CD4-positive, alpha-beta T cell treated with Interleukin-10 for 1 hour (primary cell): ENCODE results near the gene KYNU.
"Not testable (repeated sequence)": the region's sequence is repeated elsewhere in the genome, so short reads cannot be mapped to it uniquely, and the experiment has no call there.

Source experiments
- DNase-seq: peaks from one replicate; pipeline ENCODE4 v3.0.0-alpha.2; 2020

Gene KYNU

DNA sequence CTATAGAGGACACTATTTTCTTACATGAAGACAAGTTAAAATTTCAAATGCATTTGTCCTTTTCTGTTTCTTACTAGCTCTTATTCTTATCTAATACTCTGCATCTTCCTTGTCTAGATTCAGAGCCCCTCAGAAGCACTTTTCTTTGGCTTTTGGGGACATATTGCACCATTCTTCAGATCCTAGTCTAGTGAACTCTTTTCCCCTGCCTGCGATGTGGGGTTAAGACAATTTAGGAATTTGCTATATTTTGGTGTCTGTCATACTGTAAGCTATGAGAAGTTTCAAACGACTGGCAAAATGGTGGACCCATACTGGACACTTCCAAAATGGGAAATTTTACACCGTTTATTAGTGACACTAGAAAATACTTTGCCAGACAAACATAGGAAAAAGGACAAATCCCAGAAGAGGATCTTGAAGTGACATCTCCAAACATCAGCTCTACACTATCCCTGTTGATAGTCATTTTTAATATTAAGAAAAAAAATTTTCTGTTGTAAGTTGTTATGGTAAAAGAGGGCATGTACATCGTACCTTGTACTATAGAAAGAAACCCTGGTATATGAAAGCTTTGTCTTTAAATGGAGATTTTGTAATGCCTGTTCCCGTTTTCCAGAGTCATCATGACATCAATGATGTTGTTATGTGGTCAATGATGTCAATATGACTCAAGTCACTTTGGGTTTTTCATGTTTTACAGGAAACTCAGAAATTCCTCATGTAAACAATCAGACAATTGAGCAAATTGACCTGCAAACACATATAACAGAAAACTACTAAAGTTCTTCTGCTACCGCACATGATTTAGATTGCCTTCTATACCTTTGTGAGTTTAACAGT, 4.4 kb upstream of the KYNU start:
- no peak for DNase-seq

DNA sequence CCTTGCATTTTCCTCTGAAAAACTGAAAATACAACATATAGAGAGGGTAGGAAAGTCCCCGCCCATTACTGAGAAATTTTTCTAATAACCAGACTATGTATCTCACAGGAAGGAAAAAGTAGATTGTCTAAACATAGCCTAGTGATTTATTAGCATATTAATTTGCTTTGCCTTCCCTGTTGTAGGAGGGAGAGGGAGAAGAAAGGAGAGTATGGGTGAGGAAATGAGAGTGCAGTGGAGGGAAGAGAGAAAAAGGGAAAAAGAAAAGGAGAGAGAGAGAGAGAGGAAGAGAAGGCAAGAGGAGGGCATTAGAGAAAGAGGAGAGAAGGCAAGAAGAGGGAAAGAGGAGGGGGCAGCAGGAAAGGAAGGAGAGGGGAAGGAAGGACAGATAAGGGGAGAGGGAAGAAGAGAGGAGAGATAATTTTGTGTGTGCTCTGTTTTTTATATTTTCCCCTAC, 3.6 kb upstream of the KYNU start:
- no peak for DNase-seq

DNA sequence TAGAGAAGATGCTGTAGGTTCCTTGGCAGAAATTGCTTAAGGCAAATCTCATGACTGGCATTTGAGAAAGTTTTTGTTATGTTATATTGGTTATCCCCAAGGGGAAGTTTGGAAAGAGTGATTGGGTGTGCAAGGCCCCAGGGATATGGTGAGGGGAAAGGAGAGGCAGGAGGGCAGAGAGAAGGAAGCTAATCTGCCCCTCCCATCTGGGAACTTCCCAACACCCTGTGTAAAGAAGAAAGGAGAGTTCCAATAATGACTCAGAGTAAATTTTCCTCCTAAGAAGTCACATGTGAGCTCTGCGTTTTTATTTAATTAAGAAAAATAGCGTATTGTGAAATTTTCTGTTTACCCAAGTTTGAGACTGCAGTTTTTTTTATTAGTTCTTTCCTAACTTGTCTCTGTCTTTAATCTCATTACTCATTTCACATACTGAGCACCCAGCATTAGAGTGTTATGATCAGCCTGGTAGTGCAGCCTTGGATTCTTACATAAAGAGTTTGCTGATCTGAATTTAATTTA, 3.1 kb upstream of the KYNU start:
- peak; percentile 23 for DNase-seq

DNA sequence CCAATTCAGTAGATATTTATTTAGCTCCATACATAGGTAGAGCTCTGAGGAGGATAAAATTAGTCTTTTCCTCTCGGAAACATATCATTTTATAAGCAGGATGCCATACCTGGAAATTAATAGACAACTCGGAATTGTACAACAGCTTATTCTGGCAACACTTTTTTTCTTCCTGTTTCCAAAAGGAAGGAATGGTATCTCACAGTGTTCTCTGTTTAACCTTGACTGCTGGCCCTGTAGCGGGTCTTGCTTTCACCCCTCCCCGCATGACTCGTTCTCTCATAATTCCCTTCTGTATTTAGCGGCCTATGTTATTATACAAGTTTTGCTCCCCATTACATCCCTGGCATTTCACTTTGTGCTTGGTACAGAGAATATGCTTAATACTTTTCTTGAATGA, 2.5 kb upstream of the KYNU start:
- DNase-seq: no peak

DNA sequence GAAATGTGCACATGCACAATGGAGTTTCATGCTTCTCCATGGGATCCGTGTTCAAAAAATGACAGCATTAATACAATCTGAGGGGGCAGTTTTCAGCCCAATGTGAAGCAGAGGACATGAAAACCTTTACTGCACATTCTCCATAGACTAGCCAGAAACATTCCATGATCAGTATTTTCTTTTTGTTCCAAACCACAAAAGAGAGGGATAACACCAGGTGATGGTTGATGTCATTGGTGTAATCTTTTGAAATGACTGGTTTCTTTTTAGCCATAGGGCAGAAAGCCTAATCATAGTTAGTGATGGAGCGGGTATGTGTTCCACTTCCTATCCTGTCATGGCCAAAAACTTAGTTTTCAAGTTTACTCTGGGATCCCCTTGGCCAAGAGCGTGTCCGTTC, 1.8 kb upstream of the KYNU start:
- no peak for DNase-seq

DNA sequence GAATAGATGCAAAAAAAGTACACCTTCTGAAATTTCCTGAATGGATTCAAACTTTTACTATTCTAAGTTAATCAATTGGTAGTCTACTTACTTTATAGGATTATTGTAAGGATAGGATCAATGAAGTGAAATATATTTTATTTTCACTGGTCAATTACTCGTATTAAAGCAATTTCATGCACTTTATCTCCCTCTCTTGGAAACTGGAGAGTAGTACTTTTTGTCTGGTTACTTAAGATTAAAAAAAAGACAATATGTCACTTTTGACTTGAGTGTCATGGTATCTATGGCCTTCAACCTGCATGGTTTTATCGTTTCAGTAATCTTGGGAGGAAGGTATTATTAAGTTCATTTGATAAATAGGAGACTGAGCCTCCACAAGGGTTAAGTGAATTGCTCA, 1.0 kb upstream of the KYNU start:
- DNase-seq: no peak

DNA sequence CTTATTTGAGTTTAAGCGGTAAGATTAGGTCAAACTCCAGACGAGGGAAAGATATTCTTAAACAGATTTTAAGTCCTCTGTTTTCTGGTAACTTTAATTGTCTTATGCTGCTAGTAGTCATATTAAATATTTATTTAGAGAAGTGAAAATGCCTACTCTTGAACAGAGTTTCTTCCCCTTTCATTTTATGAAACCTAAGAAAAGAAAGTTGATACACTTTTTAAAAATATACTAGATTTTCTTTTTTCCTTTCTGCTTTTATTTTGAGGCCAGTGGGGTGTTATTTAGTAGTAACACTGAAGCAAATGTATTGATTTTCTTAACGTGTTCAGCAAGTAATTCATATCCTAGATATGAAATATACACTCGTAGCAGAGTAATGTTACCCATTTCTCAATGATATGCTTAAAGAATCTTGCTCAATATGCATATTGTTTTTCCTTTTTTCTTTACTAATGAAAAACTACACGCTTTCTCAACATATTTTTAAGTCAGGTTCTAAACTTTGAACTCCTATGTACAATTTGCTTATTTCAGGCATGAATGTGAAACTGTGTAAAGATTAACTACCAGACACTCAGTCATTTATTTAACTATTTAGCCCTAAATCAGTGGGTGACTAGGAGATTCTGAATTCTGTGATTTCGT, 691 bp downstream of the KYNU start:
- no peak for DNase-seq

DNA sequence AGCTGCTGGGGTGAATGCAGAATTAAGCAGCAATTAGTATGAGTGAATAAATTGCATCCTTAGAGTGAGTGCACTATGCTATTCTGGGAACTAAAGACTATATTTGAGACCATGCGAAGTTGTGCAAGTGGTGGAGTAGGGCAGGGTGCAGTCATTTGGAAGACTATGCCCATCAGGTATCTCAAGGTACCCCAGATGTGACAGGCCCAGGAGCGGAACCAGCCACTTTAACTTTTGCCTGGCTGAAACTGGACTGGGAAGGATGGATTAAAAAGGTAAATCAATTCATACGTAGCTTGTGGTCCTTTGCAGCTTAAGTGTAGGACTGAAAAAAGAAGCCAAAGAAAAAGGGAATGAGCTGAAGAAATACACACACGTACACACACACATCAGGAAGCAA, 1.7 kb downstream of the KYNU start:
- no peak for DNase-seq

DNA sequence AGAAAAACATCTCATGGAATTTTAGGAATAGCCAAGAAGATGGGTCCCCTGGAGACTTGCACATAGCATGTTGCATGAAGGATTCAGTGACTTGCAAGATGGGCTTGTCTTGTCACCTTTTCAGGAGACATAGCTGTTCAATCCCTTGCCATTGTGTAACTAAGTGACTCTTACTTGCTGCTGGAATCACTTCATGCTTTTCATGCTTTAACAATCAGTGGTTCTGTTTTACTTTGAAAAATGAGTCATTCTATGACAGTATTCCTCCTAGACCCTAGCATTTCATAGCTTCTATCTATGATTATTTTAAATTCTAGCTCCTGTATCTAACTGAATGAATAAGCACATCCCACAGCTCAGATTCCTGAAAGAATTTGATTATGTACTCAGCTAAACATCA, 2.8 kb downstream of the KYNU start:
- no peak for DNase-seq

DNA sequence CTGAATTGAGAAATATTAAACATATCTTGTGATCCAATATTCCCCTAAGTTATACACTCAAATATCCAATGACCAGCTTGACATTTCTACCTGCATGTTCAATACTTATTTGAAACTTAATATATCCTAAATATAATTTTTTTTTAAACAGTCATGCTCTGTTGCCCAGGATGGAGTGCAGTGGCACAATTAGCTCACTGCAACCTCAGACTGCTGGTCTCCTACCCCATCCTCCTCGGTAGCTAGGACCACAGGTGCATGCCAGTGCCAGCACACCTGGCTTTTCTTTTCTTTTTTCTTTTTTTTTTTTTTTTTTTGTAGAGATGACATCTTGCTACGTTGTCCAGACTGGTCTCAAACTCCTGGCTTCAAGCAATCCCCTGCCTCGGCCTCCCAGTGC, 4.2 kb downstream of the KYNU start:
- DNase-seq: no peak

DNA sequence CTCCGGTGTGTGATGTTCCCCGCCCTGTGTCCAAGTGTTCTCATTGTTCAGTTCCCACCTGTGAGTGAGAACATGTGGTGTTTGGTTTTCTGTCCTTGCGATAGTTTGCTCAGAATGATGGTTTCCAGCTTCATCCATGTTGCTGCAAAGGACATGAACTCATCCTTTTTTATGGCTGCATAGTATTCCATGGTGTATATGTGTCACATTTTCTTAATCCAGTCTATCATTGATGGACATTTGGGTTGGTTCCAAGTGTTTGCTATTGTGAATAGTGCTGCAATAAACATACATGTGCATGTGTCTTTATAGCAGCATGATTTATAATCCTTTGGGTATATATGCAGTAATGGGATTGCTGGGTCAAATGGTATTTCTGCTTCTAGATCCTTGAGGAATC, 5.0 kb downstream of the KYNU start:
- DNase-seq: not testable (repeated sequence)

DNA sequence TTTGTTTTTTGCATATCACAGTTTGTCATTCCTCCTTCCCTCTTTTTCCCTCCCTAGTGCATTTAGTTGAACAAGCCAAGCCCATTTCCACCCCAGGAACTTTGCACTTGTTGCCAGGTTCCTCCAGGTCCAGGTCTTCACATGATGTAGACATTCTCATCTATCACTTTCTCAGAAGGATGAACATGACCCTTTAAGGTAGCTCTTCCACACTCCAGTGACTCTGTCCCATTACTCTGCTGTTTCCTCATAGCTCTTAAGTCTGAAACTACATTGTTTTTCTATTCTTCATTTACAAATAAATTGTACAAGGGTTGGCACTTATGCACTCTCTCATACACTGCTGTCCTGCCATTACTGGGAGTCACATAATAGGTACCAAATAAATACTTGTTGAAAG, 6.1 kb downstream of the KYNU start:
- DNase-seq: no peak

DNA sequence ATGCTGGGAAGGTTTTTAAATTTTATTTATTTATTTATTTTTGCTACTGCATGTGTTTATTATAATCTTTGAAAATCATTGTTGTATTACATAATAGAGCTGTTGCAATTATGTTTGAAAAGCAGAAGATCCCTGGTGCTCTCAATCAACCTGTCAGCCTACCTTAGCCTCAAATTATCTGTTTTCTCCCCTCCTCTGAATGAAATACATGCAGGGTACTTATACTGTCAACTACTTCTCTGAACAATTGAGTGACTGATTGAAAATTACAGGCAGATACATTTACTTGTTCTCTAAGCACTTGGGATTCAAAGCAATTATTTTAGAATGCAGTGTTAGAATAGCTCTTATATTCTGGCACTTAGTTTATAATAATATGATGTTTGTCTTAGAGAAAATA, 8.1 kb downstream of the KYNU start:
- DNase-seq: no peak

DNA sequence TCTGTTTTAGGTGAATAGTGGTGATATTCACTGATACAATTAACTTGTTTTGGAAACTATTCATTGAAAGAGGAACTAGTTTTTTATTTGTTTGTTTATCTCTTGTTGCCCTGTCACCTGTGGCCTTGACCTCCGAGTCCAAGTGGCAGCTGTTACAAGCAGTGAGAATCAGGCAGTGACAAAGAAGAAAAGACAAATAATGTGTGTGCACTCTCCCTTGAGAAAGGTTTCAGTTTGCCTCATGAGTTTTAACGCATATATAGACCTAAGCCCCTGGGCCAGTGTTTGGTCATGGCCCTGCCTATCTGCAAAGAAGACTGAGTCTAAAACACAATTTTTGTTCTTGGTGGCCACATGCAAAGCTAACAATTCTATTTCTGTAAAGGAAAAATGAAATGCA, 15.3 kb downstream of the KYNU start:
- DNase-seq: no peak

DNA sequence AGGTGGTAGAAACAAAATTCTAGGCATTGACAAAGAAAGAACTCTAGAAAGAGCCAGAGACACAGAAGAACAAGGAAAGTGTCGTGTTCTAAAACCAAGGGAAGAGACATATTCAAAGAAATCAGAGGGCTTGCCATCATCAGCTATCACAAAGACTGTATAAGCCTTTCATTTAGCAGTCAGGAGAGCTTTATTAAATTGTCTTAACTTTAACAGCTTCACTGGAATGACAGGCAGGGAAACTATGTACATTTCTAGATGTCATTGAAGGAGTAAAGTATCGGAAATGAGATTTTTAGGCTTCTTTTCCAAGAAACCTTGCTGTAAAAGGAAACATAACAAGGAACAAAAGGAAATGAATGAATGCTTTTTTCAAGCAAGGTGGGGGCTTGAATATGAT, 15.8 kb downstream of the KYNU start:
- DNase-seq: no peak

DNA sequence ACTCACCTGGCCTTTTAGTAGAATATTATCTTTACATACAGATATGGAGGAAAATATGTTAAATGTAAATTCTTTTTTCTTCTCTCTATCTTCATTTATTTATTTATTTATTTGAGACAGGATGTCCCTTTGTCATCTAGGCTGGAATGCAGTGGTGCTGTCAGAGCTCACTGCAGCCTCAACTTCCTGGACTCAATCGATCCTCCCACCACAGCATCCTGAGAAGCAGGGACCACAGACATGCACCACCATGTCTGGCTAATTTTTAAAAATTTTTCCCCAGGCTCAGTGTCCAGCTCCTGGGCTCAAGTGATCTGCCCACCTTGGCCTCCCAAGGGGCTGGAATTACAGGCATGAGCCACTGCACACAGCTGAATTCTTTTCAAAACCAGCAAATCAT, 20.3 kb downstream of the KYNU start:
- no peak for DNase-seq

DNA sequence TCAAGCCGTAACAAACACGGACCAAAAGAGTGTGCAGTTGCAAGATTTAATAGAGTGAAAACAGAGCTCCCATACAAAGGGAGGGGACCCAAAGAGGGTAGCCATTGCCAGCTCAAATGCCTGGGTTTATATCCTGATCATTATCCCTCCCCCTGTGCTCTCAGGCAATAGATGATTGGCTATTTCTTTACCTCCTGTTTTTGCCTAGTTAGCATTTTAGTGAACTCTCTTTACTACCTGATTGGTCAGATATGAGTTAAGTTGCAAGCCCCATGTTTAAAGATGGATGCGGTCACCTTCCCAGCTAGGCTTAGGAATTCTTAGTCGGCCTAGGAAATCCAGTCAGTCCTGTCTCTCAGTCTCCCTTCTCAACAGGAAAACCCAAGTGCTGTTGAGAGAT, 22.9 kb downstream of the KYNU start:
- not testable (repeated sequence) for DNase-seq

DNA sequence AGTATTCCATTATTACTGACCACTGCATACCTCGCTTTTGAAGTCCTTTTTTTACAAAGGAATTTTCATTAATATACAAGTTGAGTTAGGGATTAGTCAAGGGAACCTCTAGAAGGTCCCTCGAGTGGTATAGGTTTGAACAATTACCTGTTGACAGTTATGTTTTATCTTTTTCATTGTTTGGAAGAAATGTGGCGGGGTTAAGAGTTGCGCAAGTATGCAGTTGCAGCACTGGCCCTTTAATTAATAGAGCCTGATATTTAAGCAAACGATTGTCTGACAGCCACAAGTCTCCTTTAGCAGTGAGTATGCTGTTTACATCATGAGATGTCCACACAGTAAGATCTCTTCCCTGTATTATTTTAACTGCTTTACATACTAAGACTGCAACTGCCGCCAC, 24.3 kb downstream of the KYNU start:
- no peak for DNase-seq

DNA sequence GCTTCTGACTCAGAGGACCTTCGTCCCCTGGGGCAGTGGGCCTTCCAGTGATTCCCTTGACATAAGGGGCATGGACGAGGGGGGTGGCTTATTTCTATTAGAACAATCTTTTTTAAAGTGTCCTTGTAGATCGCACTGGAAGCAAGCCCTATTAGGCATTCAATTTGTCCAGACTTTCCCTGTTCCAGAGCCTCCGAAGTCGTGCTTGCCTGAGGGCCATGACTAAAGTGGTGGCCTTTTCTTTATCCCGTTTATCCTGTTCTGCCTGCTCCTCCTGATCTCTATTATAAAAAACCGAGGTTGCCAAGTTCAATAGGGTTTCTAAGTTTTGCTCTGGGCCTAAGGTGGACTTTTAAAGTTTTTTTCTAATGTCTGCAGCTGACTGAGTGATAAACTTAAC, 26.3 kb downstream of the KYNU start:
- DNase-seq: not testable (repeated sequence)

DNA sequence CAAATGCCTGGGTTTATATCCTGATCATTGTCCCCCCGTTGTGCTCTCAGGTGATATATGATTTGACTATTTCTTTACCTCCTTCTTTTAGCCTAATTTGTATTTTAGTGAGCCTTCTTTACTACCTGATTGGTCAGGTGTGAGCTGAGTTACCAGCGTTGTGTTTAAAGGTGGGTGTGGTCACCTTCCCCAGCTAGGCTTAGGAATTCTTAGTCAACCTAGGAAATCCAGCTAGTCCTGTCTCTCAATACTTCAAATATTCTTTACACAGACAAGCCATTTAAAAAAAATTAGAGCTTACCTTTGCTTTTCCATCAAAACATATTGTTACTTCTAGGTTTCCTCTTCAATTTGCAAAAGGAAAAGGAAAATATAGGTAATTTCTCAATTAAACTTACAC, 30.2 kb downstream of the KYNU start:
- no peak for DNase-seq

DNA sequence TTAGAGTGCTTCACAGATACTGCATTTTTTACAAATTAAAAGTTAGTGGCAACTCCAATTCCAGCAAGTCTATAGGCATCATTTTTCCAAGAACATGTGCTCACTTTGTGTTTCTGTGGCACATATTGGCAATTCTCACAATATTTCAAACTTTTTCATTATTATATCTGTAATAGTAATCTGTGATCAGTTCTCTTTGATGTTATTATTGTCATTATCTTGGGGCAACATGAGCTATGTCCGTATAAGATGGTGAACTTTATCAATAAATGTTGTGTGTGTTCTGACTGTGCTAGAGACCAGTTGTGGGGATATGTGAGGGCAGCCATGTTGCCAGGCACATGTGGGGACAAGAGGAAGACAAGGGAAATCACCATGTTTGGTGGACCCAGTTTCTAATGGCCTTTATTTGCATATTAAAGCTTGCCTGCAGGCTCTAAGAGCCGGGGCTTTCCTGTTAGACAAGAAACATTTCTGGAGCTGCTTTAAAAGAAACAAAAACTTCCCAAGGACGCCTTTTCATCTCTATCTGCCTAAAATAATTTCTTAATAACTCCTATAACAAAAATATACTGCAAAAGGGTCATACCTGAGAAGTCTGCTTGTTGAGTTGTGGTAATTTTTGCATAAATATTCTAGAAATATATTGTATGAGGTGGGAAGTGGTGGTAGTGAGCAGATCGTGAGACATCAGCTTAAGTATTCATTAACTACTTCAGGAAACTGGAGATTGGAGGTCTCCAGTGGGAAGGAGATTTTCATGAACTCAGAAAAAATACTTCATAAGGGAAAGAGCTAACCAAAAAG, 37.2 kb downstream of the KYNU start:
- DNase-seq: no peak

DNA sequence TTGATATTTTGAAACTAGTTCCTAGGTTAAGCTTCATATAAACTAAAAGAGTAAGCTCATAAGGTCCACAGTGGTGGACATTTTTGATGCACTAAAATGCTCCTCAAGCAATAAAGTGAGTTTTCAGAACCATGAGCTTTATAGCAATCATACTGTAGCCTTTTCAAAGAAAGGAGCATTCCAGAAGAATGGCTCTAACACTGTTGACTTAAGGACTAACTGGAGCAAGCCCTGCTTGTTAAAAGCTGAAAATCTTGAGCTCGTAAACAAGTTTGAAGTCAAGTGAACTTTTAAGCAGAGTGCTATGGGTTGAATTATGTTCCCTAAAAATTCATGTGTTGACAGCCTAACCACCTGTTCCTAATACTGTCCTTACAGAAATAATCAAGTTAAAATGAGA, 38.0 kb downstream of the KYNU start:
- DNase-seq: no peak

DNA sequence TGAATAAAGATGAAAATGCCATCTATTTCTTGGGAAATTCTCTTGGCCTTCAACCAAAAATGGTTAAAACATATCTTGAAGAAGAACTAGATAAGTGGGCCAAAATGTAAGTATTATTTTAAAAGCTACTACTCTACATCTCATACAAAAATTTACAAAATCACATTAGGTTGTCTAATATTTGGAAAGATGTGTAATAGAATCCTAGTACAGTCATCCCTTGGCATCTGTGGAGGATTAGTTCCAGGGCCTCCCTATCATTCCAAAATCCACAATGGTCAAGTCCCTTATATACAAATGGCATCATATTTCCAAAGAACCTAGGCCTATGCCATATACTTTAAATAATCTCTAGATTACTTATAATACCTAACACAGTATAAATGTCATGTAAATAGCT, 41.2 kb downstream of the KYNU start:
- DNase-seq: no peak

DNA sequence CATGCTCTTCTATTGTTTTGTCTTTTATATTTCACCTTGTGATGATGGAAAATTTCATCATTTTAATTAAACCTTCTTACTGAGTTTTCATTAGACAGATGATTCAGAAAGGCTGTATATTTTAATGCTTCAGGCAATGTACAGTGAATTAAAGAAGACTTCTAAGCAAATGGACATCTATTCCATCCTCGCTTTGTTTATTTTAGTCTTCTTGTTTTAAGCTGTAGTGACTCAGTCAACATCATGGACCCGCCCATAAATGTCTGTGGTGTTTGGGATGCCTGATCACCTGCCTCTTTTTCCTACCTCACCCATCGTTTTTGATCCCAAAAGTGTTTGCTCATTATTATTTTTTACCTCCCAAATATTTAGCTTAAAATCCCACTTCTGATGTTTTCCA, 43.1 kb downstream of the KYNU start:
- DNase-seq: no peak
